ENCODE data around the gene SYNGR4. TPM values are rescaled to one million over a fixed set of nuclear protein-coding genes. Genes with fewer than 3 reads are reported as not detected.

Gene SYNGR4
- total RNA-seq, 4 donors from 2014 or later = not detected

- TF ChIP-seq CTCF (IDR thresholded peaks at IDR 0.05; ENCODE audit: low read depth) = no peak
Measured at GRCh38 chr19:48346191-48346590, 18.0 kb upstream of the SYNGR4 start.

GRCh38 chr19:48348045-48348444, 16.1 kb upstream of the SYNGR4 start:
- no peak for TF ChIP-seq CTCF (IDR thresholded peaks at IDR 0.05; ENCODE audit: low read depth)

GRCh38 chr19:48348737-48349136, 15.4 kb upstream of the SYNGR4 start:
- TF ChIP-seq CTCF (IDR thresholded peaks at IDR 0.05; ENCODE audit: low read depth) = no peak

- no peak for TF ChIP-seq CTCF (IDR thresholded peaks at IDR 0.05; ENCODE audit: low read depth)
Measured at GRCh38 chr19:48350856-48351255, 13.3 kb upstream of the SYNGR4 start.

GRCh38 chr19:48351341-48351752, 12.8 kb upstream of the SYNGR4 start:
- no peak for TF ChIP-seq CTCF (IDR thresholded peaks at IDR 0.05; ENCODE audit: low read depth)

- no peak for TF ChIP-seq CTCF (IDR thresholded peaks at IDR 0.05; ENCODE audit: low read depth)
Measured at GRCh38 chr19:48353677-48354076, 10.5 kb upstream of the SYNGR4 start.

GRCh38 chr19:48354332-48354992, 9.7 kb upstream of the SYNGR4 start:
- TF ChIP-seq CTCF (IDR thresholded peaks at IDR 0.05; ENCODE audit: low read depth) = no peak
